Measurements from ENCODE around the gene C4orf36. TPM values are rescaled to one million over a fixed set of nuclear protein-coding genes. Genes with fewer than 3 reads are reported as not detected.

C4orf36 gene
- total RNA-seq, 6 experiments from 2014 or later = 0.66 TPM; not detected in 5

DNA sequence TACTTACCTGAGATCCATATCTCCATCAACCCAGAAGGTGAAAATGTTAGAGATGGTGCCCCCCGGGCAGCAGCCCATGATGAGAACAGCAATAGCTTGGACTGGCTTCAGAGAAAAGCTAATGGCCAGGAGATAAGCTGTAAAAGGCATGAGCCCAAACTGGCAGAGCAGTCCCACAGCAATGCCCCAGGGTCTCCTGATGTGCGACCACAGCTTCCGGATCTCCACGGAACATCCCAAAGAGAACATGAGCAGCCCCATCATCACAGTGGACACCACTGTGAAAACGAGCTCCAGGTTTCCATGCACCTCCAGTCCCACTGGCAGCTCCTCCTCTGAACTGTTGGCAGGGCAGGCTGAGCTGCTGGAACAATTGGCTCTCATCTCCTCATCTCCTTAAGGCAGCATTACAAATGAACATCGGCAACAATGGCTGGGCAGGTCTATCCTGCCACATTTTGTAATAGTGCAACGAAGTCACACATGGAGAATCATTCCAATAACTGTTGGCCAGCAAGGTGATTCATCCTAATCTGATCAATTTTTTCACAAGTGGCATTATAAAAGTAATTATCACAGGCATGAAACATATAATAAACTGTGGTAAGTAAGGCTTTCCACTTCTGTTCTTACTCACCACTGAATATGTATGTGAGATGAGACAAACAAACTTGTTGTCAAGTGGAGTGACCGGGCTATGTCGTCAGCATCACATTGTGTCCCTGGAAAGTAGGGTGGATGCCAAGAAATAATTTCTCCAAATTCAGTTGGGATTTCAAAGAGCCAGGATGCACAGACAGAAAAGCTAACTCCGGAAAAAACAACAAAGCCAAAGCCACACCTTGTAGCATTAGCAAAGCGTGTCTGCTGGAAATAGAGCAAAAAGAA, 43.2 kb downstream of the C4orf36 start, which contains the start of gene SLC10A6:
SLC10A6 (minus strand) TSS at position 653 of the 888 bp plus-strand sequence; CDS start at position 384, 269 bp downstream.
- TF ChIP-seq POLR2A (IDR thresholded peaks at IDR 0.05) = no peak
- TF ChIP-seq, protein P1, sequence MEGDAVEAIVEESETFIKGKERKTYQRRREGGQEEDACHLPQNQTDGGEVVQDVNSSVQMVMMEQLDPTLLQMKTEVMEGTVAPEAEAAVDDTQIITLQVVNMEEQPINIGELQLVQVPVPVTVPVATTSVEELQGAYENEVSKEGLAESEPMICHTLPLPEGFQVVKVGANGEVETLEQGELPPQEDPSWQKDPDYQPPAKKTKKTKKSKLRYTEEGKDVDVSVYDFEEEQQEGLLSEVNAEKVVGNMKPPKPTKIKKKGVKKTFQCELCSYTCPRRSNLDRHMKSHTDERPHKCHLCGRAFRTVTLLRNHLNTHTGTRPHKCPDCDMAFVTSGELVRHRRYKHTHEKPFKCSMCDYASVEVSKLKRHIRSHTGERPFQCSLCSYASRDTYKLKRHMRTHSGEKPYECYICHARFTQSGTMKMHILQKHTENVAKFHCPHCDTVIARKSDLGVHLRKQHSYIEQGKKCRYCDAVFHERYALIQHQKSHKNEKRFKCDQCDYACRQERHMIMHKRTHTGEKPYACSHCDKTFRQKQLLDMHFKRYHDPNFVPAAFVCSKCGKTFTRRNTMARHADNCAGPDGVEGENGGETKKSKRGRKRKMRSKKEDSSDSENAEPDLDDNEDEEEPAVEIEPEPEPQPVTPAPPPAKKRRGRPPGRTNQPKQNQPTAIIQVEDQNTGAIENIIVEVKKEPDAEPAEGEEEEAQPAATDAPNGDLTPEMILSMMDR (IDR thresholded peaks at IDR 0.05) = no peak
- Histone ChIP-seq H3K9me3 (no peaks in the 10 kb centered on the region), H3K4me3 (no peak within 1 kb of the TSS), H3K27ac (no peak within 1 kb of the TSS), H3K36me3 (no peaks in the 10 kb centered on the region), H3K27me3 (no peaks in the 10 kb centered on the region), H3K4me1 (no peaks in the 10 kb centered on the region)
- intact Hi-C loops (cut with DNase I) = no loop called here
- no peak for DNase-seq
- WGBS (ENCODE audit: insufficient coverage, low coverage, low lambda C conversion rate, missing lambda C conversion rate) = 65% methylated on average over 5 of the region's 11 CpGs
- no peak for ATAC-seq

- no peaks in the 10 kb centered on the region for H3K9me3 ChIP-seq
- H3K27ac ChIP-seq = no peak overlapping the region
- DNase-seq (no peak), ATAC-seq (no peak)
- H3K4me1 ChIP-seq = no peaks in the 10 kb centered on the region
- intact Hi-C loops (cut with DNase I) = no loop called here
- TF ChIP-seq, protein P1 (IDR thresholded peaks at IDR 0.05) = no peak
- no peak overlapping the region for H3K4me3 ChIP-seq
- WGBS (ENCODE audit: insufficient coverage, low coverage, low lambda C conversion rate, missing lambda C conversion rate) = 63% methylated on average over 6 of the region's 7 CpGs
- no peaks in the 10 kb centered on the region for H3K36me3 ChIP-seq
- H3K27me3 ChIP-seq = no peaks in the 10 kb centered on the region
Measured at GRCh38 chr4:86848136-86848535, 44.1 kb downstream of the C4orf36 start.

GRCh38 chr4:86847571-86847970, 44.7 kb downstream of the C4orf36 start:
- WGBS (ENCODE audit: insufficient coverage, low coverage, low lambda C conversion rate, missing lambda C conversion rate) = 82% methylated on average over 4 of the region's 4 CpGs
- TF ChIP-seq, protein P1 (IDR thresholded peaks at IDR 0.05) = no peak
- TF ChIP-seq POLR2A (IDR thresholded peaks at IDR 0.05) = no peak
- intact Hi-C loops (cut with DNase I) = no loop called here
- ATAC-seq (no peak), DNase-seq (no peak)
- no peak overlapping the region for H3K4me3 ChIP-seq
- no peaks in the 10 kb centered on the region for H3K4me1 ChIP-seq
- H3K9me3 ChIP-seq = no peaks in the 10 kb centered on the region
- no peak overlapping the region for H3K27ac ChIP-seq
- no peaks in the 10 kb centered on the region for H3K27me3 ChIP-seq
- no peaks in the 10 kb centered on the region for H3K36me3 ChIP-seq

GRCh38 chr4:86846921-86847320, 45.3 kb downstream of the C4orf36 start:
- DNase-seq (no peak), ATAC-seq (no peak)
- intact Hi-C loops (cut with DNase I) = no loop called here
- no peak overlapping the region for H3K27ac ChIP-seq
- no peaks in the 10 kb centered on the region for H3K4me1 ChIP-seq
- H3K4me3 ChIP-seq = no peak overlapping the region
- H3K36me3 ChIP-seq = no peaks in the 10 kb centered on the region
- H3K27me3 ChIP-seq = no peaks in the 10 kb centered on the region
- no peak for TF ChIP-seq POLR2A (IDR thresholded peaks at IDR 0.05)
- TF ChIP-seq, protein P1 (IDR thresholded peaks at IDR 0.05) = no peak
- H3K9me3 ChIP-seq = no peaks in the 10 kb centered on the region

Data from right lobe of liver (tissue), 6 donors.